H9 (cell line): ENCODE measurements around the gene SCN3A. TPM values are rescaled to one million over a fixed set of nuclear protein-coding genes. Genes with fewer than 3 reads are reported as not detected.

Source experiments
- DNase-seq: peaks from one replicate; pipeline ENCODE4 v3.0.0-alpha.2; 2017
- H2AFZ ChIP-seq: one replicate; pipeline ENCODE4 v1.6.1; 2013; ENCODE audit warnings: mild to moderate bottlenecking, low read length, control low read depth, moderate library complexity
- H2AK5ac ChIP-seq: 2 replicates; pipeline ENCODE4 v1.6.1; 2013; ENCODE audit warnings: low read length, control low read depth, mixed read lengths; ENCODE audit not compliant: insufficient read length
- H2BK120ac ChIP-seq: one replicate; pipeline ENCODE4 v1.6.1; 2013; ENCODE audit warnings: low read depth, mild to moderate bottlenecking, low read length, control low read depth, inconsistent platforms; ENCODE audit not compliant: poor library complexity, severe bottlenecking
- H2BK12ac ChIP-seq: 2 replicates; pipeline ENCODE4 v1.6.1; 2013; ENCODE audit warnings: low read length, control low read depth, mixed read lengths, low read depth; ENCODE audit not compliant: insufficient read length
- H2BK15ac ChIP-seq: 2 replicates; pipeline ENCODE4 v1.6.1; 2013; ENCODE audit warnings: low read depth, low read length, control low read depth
- H2BK20ac ChIP-seq: one replicate; pipeline ENCODE4 v1.6.1; 2013; ENCODE audit warnings: low read depth, mild to moderate bottlenecking, low read length, control low read depth, inconsistent platforms; ENCODE audit not compliant: poor library complexity, severe bottlenecking
- H2BK5ac ChIP-seq: 2 replicates; pipeline ENCODE4 v1.6.1; 2013; ENCODE audit warnings: low read length, control low read depth, mixed read lengths; ENCODE audit not compliant: insufficient read length
- H3K14ac ChIP-seq: 2 replicates; pipeline ENCODE4 v1.6.1; 2013; ENCODE audit warnings: low read length, control low read depth; ENCODE audit not compliant: insufficient read depth
- H3K18ac ChIP-seq: 2 replicates; pipeline ENCODE4 v1.6.1; 2013; ENCODE audit warnings: low read depth, mild to moderate bottlenecking, mixed read lengths, low read length, control low read depth; ENCODE audit not compliant: insufficient read length
- H3K23ac ChIP-seq: 2 replicates; pipeline ENCODE4 v1.6.1; 2013; ENCODE audit warnings: low read length, control low read depth, mixed read lengths, low read depth; ENCODE audit not compliant: insufficient read length
- H3K23me2 ChIP-seq: 2 replicates; pipeline ENCODE4 v1.6.1; 2013; ENCODE audit warnings: low read depth, mild to moderate bottlenecking, mixed read lengths, low read length, control low read depth; ENCODE audit not compliant: insufficient read length, poor library complexity, severe bottlenecking
- H3K27ac ChIP-seq: 2 replicates; pipeline ENCODE4 v1.5.1; 2013; ENCODE audit warnings: low read length, control low read depth, mixed read lengths, low read depth; ENCODE audit not compliant: insufficient read length
- H3K27me3 ChIP-seq: 2 replicates; pipeline ENCODE4 v1.6.1; 2013; ENCODE audit warnings: low read length, control low read depth, inconsistent platforms; ENCODE audit not compliant: insufficient read depth
- H3K4ac ChIP-seq: 2 replicates; pipeline ENCODE4 v1.6.1; 2013; ENCODE audit warnings: low read depth, mild to moderate bottlenecking, control low read depth, inconsistent platforms, low read length, moderate library complexity
- H3K4me1 ChIP-seq: 2 replicates; pipeline ENCODE4 v1.6.1; 2013; ENCODE audit warnings: low read length, control low read depth, inconsistent platforms; ENCODE audit not compliant: insufficient read depth
- H3K4me2 ChIP-seq: 2 replicates; pipeline ENCODE4 v1.6.1; 2013; ENCODE audit warnings: low read length, control low read depth, mixed read lengths; ENCODE audit not compliant: insufficient read length, insufficient read depth
- H3K56ac ChIP-seq: 2 replicates; pipeline ENCODE4 v1.6.1; 2013; ENCODE audit warnings: low read depth, mild to moderate bottlenecking, mixed read lengths, low read length, control low read depth; ENCODE audit not compliant: insufficient read length
- H3K79me1 ChIP-seq: 2 replicates; pipeline ENCODE4 v1.6.1; 2013; ENCODE audit warnings: low read depth, mild to moderate bottlenecking, moderate library complexity, low read length, control low read depth, inconsistent platforms; ENCODE audit not compliant: insufficient read depth, poor library complexity, severe bottlenecking
- H3K79me2 ChIP-seq: 2 replicates; pipeline ENCODE4 v1.6.1; 2013; ENCODE audit warnings: low read length, control low read depth, inconsistent platforms; ENCODE audit not compliant: insufficient read depth
- H3K9ac ChIP-seq: 2 replicates; pipeline ENCODE4 v1.6.1; 2013; ENCODE audit warnings: low read length, control low read depth, mixed read lengths; ENCODE audit not compliant: insufficient read length; ENCODE audit errors: extremely low read depth
- H3K9me3 ChIP-seq: one replicate; pipeline ENCODE4 v1.6.1; 2013; ENCODE audit warnings: low read depth, low read length, inconsistent platforms; ENCODE audit not compliant: control insufficient read depth
- H3T11ph ChIP-seq: one replicate; pipeline ENCODE4 v1.6.1; 2013; ENCODE audit warnings: mild to moderate bottlenecking, low read length, control low read depth, inconsistent platforms
- H4K20me1 ChIP-seq: one replicate; pipeline ENCODE4 v1.6.1; 2013; ENCODE audit not compliant: control insufficient read depth, insufficient read length, insufficient read depth
- H4K5ac ChIP-seq: 2 replicates; pipeline ENCODE4 v1.6.1; 2013; ENCODE audit warnings: low read depth, mild to moderate bottlenecking, mixed read lengths, low read length, control low read depth; ENCODE audit not compliant: insufficient read length
- H4K8ac ChIP-seq: replicated peaks from 2 replicates; pipeline ENCODE4 v1.6.1; 2013; ENCODE audit warnings: low read length, control low read depth, mixed read lengths, low read depth; ENCODE audit not compliant: insufficient read length
- H4K91ac ChIP-seq: 2 replicates; pipeline ENCODE4 v1.6.1; 2013; ENCODE audit warnings: low read depth, mild to moderate bottlenecking, moderate library complexity, mixed read lengths, low read length, control low read depth; ENCODE audit not compliant: insufficient read length
- H3K27ac Mint-ChIP-seq, 3 experiments: 2 replicates in 2 of 3; 3 replicates in 1 of 3; pipeline ENCODE4 v1.8.0; 2020 to 2021; ENCODE audit warnings: mixed read lengths in 3 of 3, mild to moderate bottlenecking in 1 of 3, moderate library complexity in 1 of 3
- H3K27me3 Mint-ChIP-seq: 2 replicates; pipeline ENCODE4 v1.8.0; 2021; ENCODE audit warnings: low read depth, mild to moderate bottlenecking, moderate library complexity, mixed read lengths
- H3K36me3 Mint-ChIP-seq, 3 experiments: 2 replicates in 2 of 3; 3 replicates in 1 of 3; pipeline ENCODE4 v1.8.0; 2020 to 2021; ENCODE audit warnings: low read depth in 3 of 3, mixed read lengths in 3 of 3; ENCODE audit not compliant: insufficient read depth in 1 of 3
- H3K4me1 Mint-ChIP-seq, 2 experiments: 2 replicates each; pipeline ENCODE4 v1.8.0; 2020; ENCODE audit warnings: mixed read lengths in 2 of 2
- H3K4me3 Mint-ChIP-seq, 2 experiments: 2 replicates in 1 of 2; 3 replicates in 1 of 2; pipeline ENCODE4 v1.8.0; 2020 to 2021; ENCODE audit warnings: mild to moderate bottlenecking in 2 of 2, mixed read lengths in 2 of 2, moderate library complexity in 1 of 2
- H3K9me3 Mint-ChIP-seq, 2 experiments: 2 replicates in 1 of 2; 3 replicates in 1 of 2; pipeline ENCODE4 v1.8.0; 2020; ENCODE audit warnings: mild to moderate bottlenecking in 2 of 2, mixed read lengths in 2 of 2, moderate library complexity in 1 of 2
- CTCF ChIP-seq: fragments of 200-600 bp; sonication (generic); conservative IDR thresholded peaks from 3 replicates; pipeline ENCODE4 v1.8.0; 2021; ENCODE audit warnings: antibody characterized with exemption, mild to moderate bottlenecking
- WGBS: extraction: QIAGEN DNeasy Blood & Tissue Kit; methylation state at CpG from one replicate; pipeline ENCODE4 v1.1.7; 2013; ENCODE audit warnings: missing lambda C conversion rate, low lambda C conversion rate, mixed read lengths; ENCODE audit not compliant: insufficient read length; ENCODE audit errors: extremely low coverage; 5-methylcytosine and 5-hydroxymethylcytosine counted together
- total RNA-seq: library from RNA; stranded (reverse); gene quantifications from 2 replicates; pipeline ENCODE4 v1.2.1, GENCODE V29; 2021

Gene SCN3A
- total RNA-seq, 1 experiment from 2014 or later = not detected

DNA sequence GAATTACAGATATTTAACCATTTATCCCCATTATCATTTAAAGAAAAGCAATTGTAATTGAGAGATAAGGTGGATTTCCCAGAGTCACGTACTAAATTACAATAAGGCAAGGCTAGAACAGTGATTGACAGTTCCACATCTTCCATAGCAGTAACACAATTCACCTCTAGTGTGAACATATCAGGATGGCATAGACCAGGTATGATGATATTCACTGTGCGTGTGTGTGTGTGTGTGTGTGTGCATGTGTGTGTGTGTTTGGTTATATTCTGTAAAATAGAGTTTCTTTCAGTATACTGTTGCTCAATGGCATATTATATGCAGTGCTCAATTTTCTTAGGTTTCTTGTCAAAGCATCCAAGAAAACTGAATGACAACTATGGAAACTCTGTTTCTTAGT is 37.1 kb upstream of the SCN3A start:
- H3K79me1 ChIP-seq = no peaks in the 10 kb centered on the region
- H3K14ac ChIP-seq = no peak overlapping the region
- H3K23ac ChIP-seq = no peak overlapping the region
- no peak overlapping the region for H2AK5ac ChIP-seq
- H3K4me2 ChIP-seq = no peak overlapping the region
- no peak overlapping the region for H2BK20ac ChIP-seq
- H3K79me2 ChIP-seq = no peaks in the 10 kb centered on the region
- no peak overlapping the region for H4K8ac ChIP-seq
- no peaks in the 10 kb centered on the region for H3K36me3 Mint-ChIP-seq
- no peak for DNase-seq
- no peak overlapping the region for H3K27ac Mint-ChIP-seq
- H3K4me3 Mint-ChIP-seq = no peak overlapping the region
- no peak overlapping the region for H4K91ac ChIP-seq
- H3T11ph ChIP-seq = no peak overlapping the region
- no peaks in the 10 kb centered on the region for H3K4me1 ChIP-seq
- no peak overlapping the region for H2BK15ac ChIP-seq
- no peaks in the 10 kb centered on the region for H3K4me1 Mint-ChIP-seq
- no peak overlapping the region for H2BK12ac ChIP-seq
- no CpG with 5 or more reads among the region's 2 CpGs for WGBS
- no peaks in the 10 kb centered on the region for H3K27me3 Mint-ChIP-seq
- H3K23me2 ChIP-seq = no peaks in the 10 kb centered on the region
- H3K27me3 ChIP-seq = no peaks in the 10 kb centered on the region
- no peak overlapping the region for H3K18ac ChIP-seq
- no peak overlapping the region for H3K27ac ChIP-seq
- no peak overlapping the region for H2BK5ac ChIP-seq
- no peaks in the 10 kb centered on the region for H3K9me3 Mint-ChIP-seq
- no peak overlapping the region for H2BK120ac ChIP-seq
- H3K4ac ChIP-seq = no peak overlapping the region
- H3K9me3 ChIP-seq = no peaks in the 10 kb centered on the region
- no peaks in the 10 kb centered on the region for H4K20me1 ChIP-seq
- TF ChIP-seq CTCF = no peak
- no peak overlapping the region for H3K56ac ChIP-seq
- H2AFZ ChIP-seq = no peak overlapping the region
- no peak overlapping the region for H4K5ac ChIP-seq
- no peak overlapping the region for H3K9ac ChIP-seq
